Measurements from ENCODE around the gene FERMT3.

Gene FERMT3

GRCh38 chr11:64251016-64251752, 44.7 kb downstream of the FERMT3 start, which contains the start of gene PLCB3:
Gene PLCB3, plus strand, starts transcription at chr11:64251530. Its CDS starts 120 bp downstream, at chr11:64251650.
- DNase-seq, result no peak

- DNase-seq, result no peak
Measured at GRCh38 chr11:64251753-64252002, 45.2 kb downstream of the FERMT3 start.

GRCh38 chr11:64252003-64252872, 45.7 kb downstream of the FERMT3 start:
- DNase-seq, result no peak

- DNase-seq, result no peak
Measured at GRCh38 chr11:64253043-64253442, 46.5 kb downstream of the FERMT3 start.

GRCh38 chr11:64253481-64253880, 47.0 kb downstream of the FERMT3 start:
- DNase-seq, result no peak

- no peak for DNase-seq
Measured at GRCh38 chr11:64254326-64254725, 47.8 kb downstream of the FERMT3 start.

- DNase-seq, result no peak
Measured at GRCh38 chr11:64255135-64256128, 48.9 kb downstream of the FERMT3 start.

GRCh38 chr11:64256300-64256699, 49.8 kb downstream of the FERMT3 start:
- no peak for DNase-seq

GRCh38 chr11:64258356-64258755, 51.8 kb downstream of the FERMT3 start:
- no peak for DNase-seq

- no peak for DNase-seq
Measured at GRCh38 chr11:64258946-64259532, 52.5 kb downstream of the FERMT3 start.

- no peak for DNase-seq
Measured at GRCh38 chr11:64259533-64260067, 53.1 kb downstream of the FERMT3 start.

- no peak for DNase-seq
Measured at GRCh38 chr11:64260147-64260708, 53.7 kb downstream of the FERMT3 start.

- DNase-seq, result no peak
Measured at GRCh38 chr11:64261556-64262080, 55.1 kb downstream of the FERMT3 start.

- no peak for DNase-seq
Measured at GRCh38 chr11:64262271-64263002, 55.9 kb downstream of the FERMT3 start.

- no peak for DNase-seq
Measured at GRCh38 chr11:64263021-64263946, 56.8 kb downstream of the FERMT3 start.

- no peak for DNase-seq
Measured at GRCh38 chr11:64263947-64264317, 57.4 kb downstream of the FERMT3 start.

GRCh38 chr11:64264371-64264852, 57.9 kb downstream of the FERMT3 start:
- no peak for DNase-seq

GRCh38 chr11:64265176-64266160, 58.9 kb downstream of the FERMT3 start:
- no peak for DNase-seq
